Vagina (tissue), 2 donors: ENCODE measurements around the gene EMB. TPM values are rescaled to one million over a fixed set of nuclear protein-coding genes. Genes with fewer than 3 reads are reported as not detected.
"Not testable (repeated sequence)": the region's sequence is repeated elsewhere in the genome, so short reads cannot be mapped to it uniquely, and the experiment has no call there.

Experiments used
- DNase-seq, 2 donors: peaks; one replicate each; pipeline ENCODE4 v3.0.0-alpha.2; 2017; ENCODE audit errors: extremely low spot score in 2 of 2
- H3K27ac ChIP-seq: fragments of 200-600 bp; sonication (generic); one replicate; pipeline ENCODE4 v1.5.1; 2019
- H3K27me3 ChIP-seq: fragments of 200-600 bp; sonication (generic); one replicate; pipeline ENCODE4 v1.5.1; 2019
- H3K36me3 ChIP-seq, 2 donors: fragments of 200-600 bp; sonication (generic); one replicate each; pipeline ENCODE4 v1.5.1; 2017 to 2019
- H3K4me1 ChIP-seq: fragments of 200-600 bp; sonication (generic); one replicate; pipeline ENCODE4 v1.5.1; 2019
- H3K4me3 ChIP-seq, 2 donors: fragments of 200-600 bp; sonication (generic); 1 replicate in 1 of 2; 2 replicates in 1 of 2; pipeline ENCODE4 v1.5.1; 2016 to 2019
- H3K9me3 ChIP-seq: fragments of 200-600 bp; sonication (generic); one replicate; pipeline ENCODE4 v1.5.1; 2019
- CTCF ChIP-seq, 3 experiments: fragments of 450-650 bp in 2 of 3; fragments of 200-600 bp in 1 of 3; sonication (generic) in 1 of 3; IDR thresholded peaks; one replicate each; pipeline ENCODE4 v1.5.1; 2017 to 2019; ENCODE audit warnings: antibody characterized with exemption in 3 of 3, mild to moderate bottlenecking in 2 of 3, moderate library complexity in 2 of 3
- POLR2A ChIP-seq, 2 donors: fragments of 450-650 bp; IDR thresholded peaks; one replicate each; pipeline ENCODE4 v1.6.1; 2017; ENCODE audit warnings: antibody characterized with exemption in 2 of 2, mild to moderate bottlenecking in 2 of 2, moderate library complexity in 2 of 2
- POLR2AphosphoS5 ChIP-seq, 2 donors: sonication (generic); formaldehyde crosslinking; IDR thresholded peaks; one replicate each; pipeline ENCODE4 v1.9.0; 2017; ENCODE audit warnings: antibody characterized with exemption in 2 of 2, mild to moderate bottlenecking in 2 of 2, low read depth in 1 of 2; ENCODE audit not compliant: insufficient read depth in 1 of 2
- intact Hi-C: fragments of 100-400 bp; cut with DNase I; formaldehyde crosslinking; loops from one replicate; pipeline ENCODE4 v1.15.1; 2023
- total RNA-seq: library from RNA; depleted of rRNA; stranded (reverse); fragments of >200 nt; gene quantifications from one replicate; pipeline ENCODE4 v1.2.3, GENCODE V29; 2016

EMB gene
- total RNA-seq, 1 donor from 2014 or later = 10.1 TPM

- H3K36me3 ChIP-seq, H3K9me3 ChIP-seq, H3K27me3 ChIP-seq, intact Hi-C loops, H3K4me1 ChIP-seq, H3K4me3 ChIP-seq, H3K27ac ChIP-seq, DNase-seq: not testable (repeated sequence)
Measured at GRCh38 chr5:50384381-50384780, 56.7 kb downstream of the EMB start.

DNA sequence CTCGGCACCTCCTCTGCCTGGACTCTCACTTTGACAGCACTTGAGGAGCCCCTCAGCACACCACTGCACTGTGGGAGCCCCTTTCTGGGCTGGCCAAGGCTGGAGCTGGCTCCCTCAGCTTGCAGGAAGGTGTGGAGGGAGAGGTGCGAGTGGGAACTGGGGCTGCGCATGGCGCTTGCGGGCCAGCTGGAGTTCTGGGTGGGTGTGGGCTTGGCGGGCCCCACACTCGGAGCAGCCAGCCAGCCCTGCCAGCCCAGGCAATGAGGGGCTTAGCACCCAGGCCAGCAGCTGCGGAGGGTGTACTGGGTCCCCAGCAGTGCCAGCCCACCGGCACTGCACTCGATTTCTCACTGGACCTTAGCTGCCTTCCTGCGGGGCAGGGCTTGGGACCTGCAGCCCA lies 64.4 kb downstream of the EMB start:
- intact Hi-C loops, H3K4me1 ChIP-seq, DNase-seq, H3K36me3 ChIP-seq, H3K4me3 ChIP-seq, H3K27me3 ChIP-seq, H3K9me3 ChIP-seq, H3K27ac ChIP-seq: not testable (repeated sequence)

DNA sequence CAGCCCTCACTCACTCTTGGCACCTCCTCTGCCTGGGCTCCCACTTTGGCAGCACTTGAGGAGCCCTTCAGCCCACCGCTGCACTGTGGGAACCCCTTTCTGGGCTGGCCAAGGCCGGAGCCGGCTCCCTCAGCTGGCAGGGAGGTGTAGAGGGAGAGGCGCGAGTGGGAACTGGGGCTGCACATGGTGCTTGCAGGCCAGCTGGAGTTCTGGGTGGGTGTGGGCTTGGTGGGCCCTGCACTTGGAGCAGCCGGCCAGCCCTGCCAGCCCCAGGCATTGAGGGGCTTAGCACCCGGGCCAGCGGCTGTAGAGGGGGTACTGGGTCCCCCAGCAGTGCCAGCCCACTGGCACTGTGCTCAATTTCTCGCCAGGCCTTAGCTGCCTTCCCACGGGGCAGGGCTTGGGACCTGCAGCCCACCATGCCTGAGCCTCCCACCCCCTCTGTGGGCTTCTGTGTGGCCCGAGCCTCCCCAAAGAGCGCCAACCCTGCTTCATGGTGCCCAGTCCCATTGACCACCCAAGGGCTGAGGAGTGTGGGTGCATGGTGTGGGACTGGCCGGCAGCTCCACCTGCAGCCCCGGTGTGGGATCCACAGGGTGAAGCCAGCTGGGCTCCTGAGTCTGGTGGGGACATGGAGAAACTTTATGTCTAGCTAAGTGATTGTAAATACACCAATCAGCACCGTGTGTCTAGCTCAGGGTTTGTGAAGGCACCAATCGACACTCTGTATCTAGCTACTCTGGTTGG lies 71.6 kb downstream of the EMB start:
- not testable (repeated sequence) for H3K4me3 ChIP-seq, DNase-seq, H3K27me3 ChIP-seq, H3K27ac ChIP-seq, H3K4me1 ChIP-seq, H3K36me3 ChIP-seq, H3K9me3 ChIP-seq
- intact Hi-C loops = loop anchor here (5.0 kb wide), 1 partner anchor 623 kb away; no protein-coding TSS in a partner anchor

DNA sequence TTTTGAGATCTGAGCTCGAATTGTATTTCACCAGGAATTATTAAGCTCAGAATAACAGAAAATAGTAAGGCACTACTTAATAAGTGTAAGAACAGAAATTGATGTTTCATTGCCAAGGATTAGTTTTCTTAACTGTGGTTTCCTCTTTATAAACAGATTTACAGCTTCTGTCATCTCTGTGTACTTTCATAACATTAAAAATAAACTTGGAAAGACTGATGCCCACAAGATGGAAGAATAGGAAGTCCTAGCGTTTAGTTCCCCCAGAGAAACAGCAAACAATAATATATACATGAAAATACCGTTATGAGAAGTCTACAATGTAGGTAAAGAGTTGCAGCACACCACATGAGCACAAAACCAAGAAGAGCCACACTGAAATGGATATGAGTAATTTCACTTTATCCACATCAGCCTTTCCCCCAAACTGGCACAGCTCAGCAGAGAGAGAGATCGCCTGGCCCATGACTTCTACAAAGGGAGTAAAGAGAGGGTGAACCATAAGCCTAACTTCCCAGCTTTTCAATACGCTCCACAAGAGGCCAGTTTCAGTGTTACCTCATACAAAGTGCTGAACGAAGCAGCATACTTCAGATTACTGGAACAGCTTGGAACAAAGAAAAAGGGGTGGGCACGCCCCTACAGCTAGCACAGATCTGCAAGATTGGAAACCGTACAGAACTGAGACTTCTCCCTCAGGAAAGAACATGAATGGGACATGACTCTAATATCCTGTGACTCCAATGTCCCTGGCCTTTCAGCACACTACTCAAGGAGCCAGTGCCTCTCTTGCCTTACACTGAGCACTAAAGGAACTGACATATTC lies 75.4 kb downstream of the EMB start:
- DNase-seq = no peak
- Histone ChIP-seq H3K27ac (no peak overlapping the region), H3K27me3 (no peaks in the 10 kb centered on the region), H3K9me3 (no peaks in the 10 kb centered on the region), H3K36me3 (no peaks in the 10 kb centered on the region), H3K4me3 (no peak overlapping the region), H3K4me1 (no peaks in the 10 kb centered on the region)
- intact Hi-C loops = loop anchor here (5.0 kb wide), 1 partner anchor 627 kb away; no protein-coding TSS in a partner anchor
- TF ChIP-seq POLR2AphosphoS5 (IDR thresholded peaks at IDR 0.05; ENCODE audit: insufficient read depth in 1 of 2, low read depth in 1 of 2) (no peak), CTCF (IDR thresholded peaks at IDR 0.05) (no peak), POLR2A (IDR thresholded peaks at IDR 0.05) (no peak)

GRCh38 chr5:50364535-50365309 lies 76.4 kb downstream of the EMB start:
- H3K27me3 ChIP-seq, H3K4me1 ChIP-seq, H3K36me3 ChIP-seq, DNase-seq, H3K4me3 ChIP-seq, H3K9me3 ChIP-seq, H3K27ac ChIP-seq: not testable (repeated sequence)
- intact Hi-C loops = loop anchor here (5.0 kb wide), 1 partner anchor 628 kb away; no protein-coding TSS in a partner anchor

GRCh38 chr5:50359187-50359586 lies 81.9 kb downstream of the EMB start:
- Histone ChIP-seq H3K4me3 (no peak overlapping the region), H3K36me3 (no peaks in the 10 kb centered on the region), H3K4me1 (no peaks in the 10 kb centered on the region), H3K27ac (no peak overlapping the region), H3K9me3 (no peaks in the 10 kb centered on the region), H3K27me3 (no peaks in the 10 kb centered on the region)
- DNase-seq = no peak
- intact Hi-C loops = no loop called here
- TF ChIP-seq POLR2A (IDR thresholded peaks at IDR 0.05) (no peak), POLR2AphosphoS5 (IDR thresholded peaks at IDR 0.05; ENCODE audit: insufficient read depth in 1 of 2, low read depth in 1 of 2) (no peak), CTCF (IDR thresholded peaks at IDR 0.05) (no peak)
